SK-N-SH treated with all-trans-retinoic acid at 6 μM for 48 hours (cell line): Measurements from ENCODE around the gene KCNA1.

ENCODE experiments used
- ATAC-seq: fragments of 200-7000 bp; cut with Tn5 transposase; 3 replicates; pipeline ENCODE4 v1.9.1; 2020; ENCODE audit warnings: mild to moderate bottlenecking, moderate library complexity
- ARNTL ChIP-seq: fragments of 450-650 bp; formaldehyde crosslinking; IDR thresholded peaks from 2 replicates; pipeline ENCODE4 v1.5.0; 2020; ENCODE audit warnings: low read depth, mild to moderate bottlenecking, moderate library complexity, borderline replicate concordance
- BACH2 ChIP-seq: fragments of 250-450 bp; sonication (Bioruptor Pico); IDR thresholded peaks from 2 replicates; pipeline ENCODE4 v1.9.0; 2021; ENCODE audit warnings: mild to moderate bottlenecking, borderline replicate concordance
- CSDC2 ChIP-seq: fragments of 250-450 bp; sonication (Bioruptor Pico); IDR thresholded peaks from 2 replicates; pipeline ENCODE4 v1.5.0; 2020; ENCODE audit warnings: mild to moderate bottlenecking, moderate library complexity
- ESRRG ChIP-seq: fragments of 250-450 bp; sonication (Bioruptor Pico); IDR thresholded peaks from 2 replicates; pipeline ENCODE4 v1.6.1; 2021; ENCODE audit warnings: mild to moderate bottlenecking
- GLIS3 ChIP-seq: fragments of 250-450 bp; sonication (Bioruptor Pico); IDR thresholded peaks from 2 replicates; pipeline ENCODE4 v1.5.0; 2020; ENCODE audit warnings: mild to moderate bottlenecking, moderate library complexity
- OSR1 ChIP-seq: fragments of 250-450 bp; sonication (Bioruptor Pico); IDR thresholded peaks from 2 replicates; pipeline ENCODE4 v1.8.0; 2022; ENCODE audit warnings: moderate library complexity, mild to moderate bottlenecking, inconsistent platforms
- PATZ1 ChIP-seq: fragments of 250-450 bp; sonication (Bioruptor Pico); IDR thresholded peaks from 2 replicates; pipeline ENCODE4 v1.8.0; 2020; ENCODE audit warnings: mild to moderate bottlenecking, moderate library complexity, borderline replicate concordance
- PPARA ChIP-seq: fragments of 250-450 bp; sonication (Bioruptor Pico); IDR thresholded peaks from 2 replicates; pipeline ENCODE4 v1.5.0; 2020; ENCODE audit warnings: mild to moderate bottlenecking, borderline replicate concordance
- SNAI2 ChIP-seq: fragments of 250-450 bp; sonication (Bioruptor Pico); IDR thresholded peaks from 2 replicates; pipeline ENCODE4 v1.5.0; 2020; ENCODE audit warnings: mild to moderate bottlenecking, moderate library complexity
- TCF4 ChIP-seq: fragments of 250-450 bp; sonication (Bioruptor Pico); IDR thresholded peaks from 2 replicates; pipeline ENCODE4 v1.8.0; 2021; ENCODE audit warnings: mild to moderate bottlenecking, moderate library complexity, borderline replicate concordance
- TOX ChIP-seq: fragments of 250-450 bp; sonication (Bioruptor Pico); IDR thresholded peaks from 2 replicates; pipeline ENCODE4 v1.8.0; 2021; ENCODE audit warnings: mild to moderate bottlenecking, moderate library complexity, borderline replicate concordance
- ZC3H10 ChIP-seq: fragments of 250-450 bp; sonication (Bioruptor Pico); IDR thresholded peaks from 2 replicates; pipeline ENCODE4 v1.5.1; 2021; ENCODE audit warnings: mild to moderate bottlenecking, moderate library complexity
- ZFP3 ChIP-seq: fragments of 250-450 bp; sonication (Bioruptor Pico); IDR thresholded peaks from 2 replicates; pipeline ENCODE4 v1.5.0; 2020; ENCODE audit warnings: mild to moderate bottlenecking, moderate library complexity
- ZFP30 ChIP-seq: fragments of 450-650 bp; formaldehyde crosslinking; IDR thresholded peaks from 2 replicates; pipeline ENCODE4 v1.5.0; 2022; ENCODE audit warnings: mild to moderate bottlenecking, moderate library complexity
- ZNF565 ChIP-seq: fragments of 450-650 bp; formaldehyde crosslinking; conservative IDR thresholded peaks from 2 replicates; pipeline ENCODE4 v1.5.0; 2020; ENCODE audit warnings: low read depth, mild to moderate bottlenecking, moderate library complexity
- ZNF70 ChIP-seq: fragments of 450-650 bp; formaldehyde crosslinking; IDR thresholded peaks from 2 replicates; pipeline ENCODE4 v1.5.0; 2020; ENCODE audit warnings: mild to moderate bottlenecking, moderate library complexity
- ZNF8 ChIP-seq: fragments of 450-650 bp; formaldehyde crosslinking; IDR thresholded peaks from 2 replicates; pipeline ENCODE4 v1.5.0; 2020; ENCODE audit warnings: mild to moderate bottlenecking, moderate library complexity
- TF ChIP-seq, protein P1 (sequence below): fragments of 250-450 bp; sonication (Bioruptor Pico); IDR thresholded peaks from 2 replicates; pipeline ENCODE4 v1.5.1; 2020; ENCODE audit warnings: low read depth, mild to moderate bottlenecking, moderate library complexity
- TF ChIP-seq, protein P2 (sequence below): fragments of 250-450 bp; sonication (Bioruptor Pico); IDR thresholded peaks from 2 replicates; pipeline ENCODE4 v1.5.0; 2020; ENCODE audit warnings: mild to moderate bottlenecking, moderate library complexity
- TF ChIP-seq, protein P3 (sequence below): fragments of 250-450 bp; sonication (Bioruptor Pico); IDR thresholded peaks from 2 replicates; pipeline ENCODE4 v1.8.0; 2021; ENCODE audit warnings: low read depth, mild to moderate bottlenecking, moderate library complexity, borderline replicate concordance
- TF ChIP-seq, protein P4 (sequence below): fragments of 250-450 bp; sonication (Bioruptor Pico); IDR thresholded peaks from 2 replicates; pipeline ENCODE4 v1.5.1; 2021; ENCODE audit warnings: mild to moderate bottlenecking, moderate library complexity

KCNA1 gene

DNA sequence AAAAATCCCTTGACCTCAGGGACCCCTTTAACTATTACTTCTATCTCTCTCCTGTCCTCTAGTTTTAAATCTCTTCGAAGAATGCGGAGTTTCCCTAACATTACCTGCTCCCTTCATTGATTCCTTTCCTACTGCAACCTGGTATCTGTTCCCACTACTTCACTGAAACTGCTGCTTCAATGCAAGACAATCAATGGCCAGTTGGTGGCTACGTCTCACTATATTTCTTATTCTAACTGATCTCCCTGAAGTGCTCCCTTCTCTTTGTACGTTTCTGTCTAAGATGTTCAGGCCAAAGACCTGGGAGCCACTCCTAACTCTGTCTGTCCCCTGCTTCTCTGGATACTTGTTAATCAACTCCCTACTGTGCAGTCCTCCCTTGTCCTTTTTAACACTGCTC, 10.3 kb upstream of the KCNA1 start:
- ATAC-seq = peak; percentile 87
- TF ChIP-seq, protein P1, sequence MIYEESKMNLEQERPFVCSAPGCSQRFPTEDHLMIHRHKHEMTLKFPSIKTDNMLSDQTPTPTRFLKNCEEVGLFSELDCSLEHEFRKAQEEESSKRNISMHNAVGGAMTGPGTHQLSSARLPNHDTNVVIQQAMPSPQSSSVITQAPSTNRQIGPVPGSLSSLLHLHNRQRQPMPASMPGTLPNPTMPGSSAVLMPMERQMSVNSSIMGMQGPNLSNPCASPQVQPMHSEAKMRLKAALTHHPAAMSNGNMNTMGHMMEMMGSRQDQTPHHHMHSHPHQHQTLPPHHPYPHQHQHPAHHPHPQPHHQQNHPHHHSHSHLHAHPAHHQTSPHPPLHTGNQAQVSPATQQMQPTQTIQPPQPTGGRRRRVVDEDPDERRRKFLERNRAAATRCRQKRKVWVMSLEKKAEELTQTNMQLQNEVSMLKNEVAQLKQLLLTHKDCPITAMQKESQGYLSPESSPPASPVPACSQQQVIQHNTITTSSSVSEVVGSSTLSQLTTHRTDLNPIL = no peak
- TF ChIP-seq TCF4 (no peak), ZFP30 (no peak), ZFP3 (CRISPR knock-in tag) (no peak), ZNF565 (CRISPR knock-in tag) (no peak), BACH2 (CRISPR knock-in tag) (no peak), OSR1 (no peak), CSDC2 (CRISPR knock-in tag) (no peak), ESRRG (no peak), ZNF8 (CRISPR knock-in tag) (no peak), GLIS3 (CRISPR knock-in tag) (no peak), ZC3H10 (CRISPR knock-in tag) (no peak), PPARA (no peak), PATZ1 (CRISPR knock-in tag) (no peak), ZNF70 (CRISPR knock-in tag) (no peak), SNAI2 (CRISPR knock-in tag) (no peak)
- TF ChIP-seq, protein P2, sequence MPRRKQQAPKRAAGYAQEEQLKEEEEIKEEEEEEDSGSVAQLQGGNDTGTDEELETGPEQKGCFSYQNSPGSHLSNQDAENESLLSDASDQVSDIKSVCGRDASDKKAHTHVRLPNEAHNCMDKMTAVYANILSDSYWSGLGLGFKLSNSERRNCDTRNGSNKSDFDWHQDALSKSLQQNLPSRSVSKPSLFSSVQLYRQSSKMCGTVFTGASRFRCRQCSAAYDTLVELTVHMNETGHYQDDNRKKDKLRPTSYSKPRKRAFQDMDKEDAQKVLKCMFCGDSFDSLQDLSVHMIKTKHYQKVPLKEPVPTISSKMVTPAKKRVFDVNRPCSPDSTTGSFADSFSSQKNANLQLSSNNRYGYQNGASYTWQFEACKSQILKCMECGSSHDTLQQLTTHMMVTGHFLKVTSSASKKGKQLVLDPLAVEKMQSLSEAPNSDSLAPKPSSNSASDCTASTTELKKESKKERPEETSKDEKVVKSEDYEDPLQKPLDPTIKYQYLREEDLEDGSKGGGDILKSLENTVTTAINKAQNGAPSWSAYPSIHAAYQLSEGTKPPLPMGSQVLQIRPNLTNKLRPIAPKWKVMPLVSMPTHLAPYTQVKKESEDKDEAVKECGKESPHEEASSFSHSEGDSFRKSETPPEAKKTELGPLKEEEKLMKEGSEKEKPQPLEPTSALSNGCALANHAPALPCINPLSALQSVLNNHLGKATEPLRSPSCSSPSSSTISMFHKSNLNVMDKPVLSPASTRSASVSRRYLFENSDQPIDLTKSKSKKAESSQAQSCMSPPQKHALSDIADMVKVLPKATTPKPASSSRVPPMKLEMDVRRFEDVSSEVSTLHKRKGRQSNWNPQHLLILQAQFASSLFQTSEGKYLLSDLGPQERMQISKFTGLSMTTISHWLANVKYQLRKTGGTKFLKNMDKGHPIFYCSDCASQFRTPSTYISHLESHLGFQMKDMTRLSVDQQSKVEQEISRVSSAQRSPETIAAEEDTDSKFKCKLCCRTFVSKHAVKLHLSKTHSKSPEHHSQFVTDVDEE (CRISPR knock-in tag) = no peak
- TF ChIP-seq, protein P3, sequence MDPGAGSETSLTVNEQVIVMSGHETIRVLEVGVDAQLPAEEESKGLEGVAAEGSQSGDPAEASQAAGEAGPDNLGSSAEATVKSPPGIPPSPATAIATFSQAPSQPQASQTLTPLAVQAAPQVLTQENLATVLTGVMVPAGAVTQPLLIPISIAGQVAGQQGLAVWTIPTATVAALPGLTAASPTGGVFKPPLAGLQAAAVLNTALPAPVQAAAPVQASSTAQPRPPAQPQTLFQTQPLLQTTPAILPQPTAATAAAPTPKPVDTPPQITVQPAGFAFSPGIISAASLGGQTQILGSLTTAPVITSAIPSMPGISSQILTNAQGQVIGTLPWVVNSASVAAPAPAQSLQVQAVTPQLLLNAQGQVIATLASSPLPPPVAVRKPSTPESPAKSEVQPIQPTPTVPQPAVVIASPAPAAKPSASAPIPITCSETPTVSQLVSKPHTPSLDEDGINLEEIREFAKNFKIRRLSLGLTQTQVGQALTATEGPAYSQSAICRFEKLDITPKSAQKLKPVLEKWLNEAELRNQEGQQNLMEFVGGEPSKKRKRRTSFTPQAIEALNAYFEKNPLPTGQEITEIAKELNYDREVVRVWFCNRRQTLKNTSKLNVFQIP = no peak
- TF ChIP-seq, protein P4, sequence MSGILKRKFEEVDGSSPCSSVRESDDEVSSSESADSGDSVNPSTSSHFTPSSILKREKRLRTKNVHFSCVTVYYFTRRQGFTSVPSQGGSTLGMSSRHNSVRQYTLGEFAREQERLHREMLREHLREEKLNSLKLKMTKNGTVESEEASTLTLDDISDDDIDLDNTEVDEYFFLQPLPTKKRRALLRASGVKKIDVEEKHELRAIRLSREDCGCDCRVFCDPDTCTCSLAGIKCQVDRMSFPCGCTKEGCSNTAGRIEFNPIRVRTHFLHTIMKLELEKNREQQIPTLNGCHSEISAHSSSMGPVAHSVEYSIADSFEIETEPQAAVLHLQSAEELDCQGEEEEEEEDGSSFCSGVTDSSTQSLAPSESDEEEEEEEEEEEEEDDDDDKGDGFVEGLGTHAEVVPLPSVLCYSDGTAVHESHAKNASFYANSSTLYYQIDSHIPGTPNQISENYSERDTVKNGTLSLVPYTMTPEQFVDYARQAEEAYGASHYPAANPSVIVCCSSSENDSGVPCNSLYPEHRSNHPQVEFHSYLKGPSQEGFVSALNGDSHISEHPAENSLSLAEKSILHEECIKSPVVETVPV (CRISPR knock-in tag) = no peak

- ATAC-seq = peak; percentile 81
Measured at GRCh38 chr12:4900327-4900726, 9.4 kb upstream of the KCNA1 start.

More at GRCh38 chr12:4900327-4900726, 9.4 kb upstream of the KCNA1 start:
- TF ChIP-seq ZFP3 (CRISPR knock-in tag) (no peak), OSR1 (no peak), TOX (CRISPR knock-in tag) (no peak), ZNF70 (CRISPR knock-in tag) (no peak), ZNF565 (CRISPR knock-in tag) (no peak), BACH2 (CRISPR knock-in tag) (no peak), ARNTL (CRISPR knock-in tag) (no peak), ZFP30 (no peak), PATZ1 (CRISPR knock-in tag) (no peak)
- TF ChIP-seq, protein P2 (CRISPR knock-in tag) = no peak
- TF ChIP-seq, protein P4 (CRISPR knock-in tag) = no peak
- TF ChIP-seq, protein P3 = no peak
- TF ChIP-seq, all 23 proteins: peak for 0
